Epidermal melanocyte (primary cell): ENCODE measurements around the gene PCCB.
"Not testable (repeated sequence)": the region's sequence is repeated elsewhere in the genome, so short reads cannot be mapped to it uniquely, and the experiment has no call there.

Source experiments
- DNase-seq: peaks from one replicate; pipeline ENCODE4 v3.0.0; 2011; ENCODE audit warnings: low spot score; ENCODE audit not compliant: insufficient read length

Gene PCCB

GRCh38 chr3:136250059-136250902, at the start of gene PCCB:
PCCB (plus strand) TSS chr3:136250340; CDS start chr3:136250376, 36 bp downstream.
- peak; percentile 94 for DNase-seq

- DNase-seq: no peak
Observed at GRCh38 chr3:136207489-136208115, 42.5 kb upstream of the PCCB start.

- DNase-seq: no peak
Observed at GRCh38 chr3:136209921-136210320, 40.2 kb upstream of the PCCB start.

GRCh38 chr3:136211547-136211946, 38.6 kb upstream of the PCCB start:
- DNase-seq: no peak

- not testable (repeated sequence) for DNase-seq
Observed at GRCh38 chr3:136222746-136223145, 27.4 kb upstream of the PCCB start.

- no peak for DNase-seq
Observed at GRCh38 chr3:136232413-136232812, 17.7 kb upstream of the PCCB start.

GRCh38 chr3:136235545-136235944, 14.6 kb upstream of the PCCB start:
- DNase-seq: no peak

- no peak for DNase-seq
Observed at GRCh38 chr3:136236109-136236508, 14.0 kb upstream of the PCCB start.

- DNase-seq: no peak
Observed at GRCh38 chr3:136237103-136237502, 13.0 kb upstream of the PCCB start.

GRCh38 chr3:136237961-136238649, 12.0 kb upstream of the PCCB start:
- DNase-seq: no peak

GRCh38 chr3:136239094-136239493, 11.0 kb upstream of the PCCB start:
- no peak for DNase-seq

- no peak for DNase-seq
Observed at GRCh38 chr3:136245691-136246090, 4.4 kb upstream of the PCCB start.

- DNase-seq: no peak
Observed at GRCh38 chr3:136247436-136247835, 2.7 kb upstream of the PCCB start.

GRCh38 chr3:136247855-136248590, 2.1 kb upstream of the PCCB start:
- DNase-seq: no peak

- DNase-seq: no peak
Observed at GRCh38 chr3:136249091-136249490, 1.0 kb upstream of the PCCB start.

- no peak for DNase-seq
Observed at GRCh38 chr3:136249593-136249992, 547 bp upstream of the PCCB start.

- DNase-seq: no peak
Observed at GRCh38 chr3:136250903-136251460, 842 bp downstream of the PCCB start.

- no peak for DNase-seq
Observed at GRCh38 chr3:136251511-136251910, 1.4 kb downstream of the PCCB start.

- DNase-seq: no peak
Observed at GRCh38 chr3:136255672-136256406, 5.7 kb downstream of the PCCB start.

- no peak for DNase-seq
Observed at GRCh38 chr3:136258199-136258598, 8.1 kb downstream of the PCCB start.

- DNase-seq: no peak
Observed at GRCh38 chr3:136261826-136262225, 11.7 kb downstream of the PCCB start.
